ENCODE results near the gene MBNL2.

GRCh38 chr13:97239306-97239705, 17.2 kb downstream of the MBNL2 start:
- TF ChIP-seq, protein P1, sequence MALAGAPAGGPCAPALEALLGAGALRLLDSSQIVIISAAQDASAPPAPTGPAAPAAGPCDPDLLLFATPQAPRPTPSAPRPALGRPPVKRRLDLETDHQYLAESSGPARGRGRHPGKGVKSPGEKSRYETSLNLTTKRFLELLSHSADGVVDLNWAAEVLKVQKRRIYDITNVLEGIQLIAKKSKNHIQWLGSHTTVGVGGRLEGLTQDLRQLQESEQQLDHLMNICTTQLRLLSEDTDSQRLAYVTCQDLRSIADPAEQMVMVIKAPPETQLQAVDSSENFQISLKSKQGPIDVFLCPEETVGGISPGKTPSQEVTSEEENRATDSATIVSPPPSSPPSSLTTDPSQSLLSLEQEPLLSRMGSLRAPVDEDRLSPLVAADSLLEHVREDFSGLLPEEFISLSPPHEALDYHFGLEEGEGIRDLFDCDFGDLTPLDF (CRISPR knock-in tag; IDR thresholded peaks at IDR 0.05), result no peak
- TF ChIP-seq, protein P2, sequence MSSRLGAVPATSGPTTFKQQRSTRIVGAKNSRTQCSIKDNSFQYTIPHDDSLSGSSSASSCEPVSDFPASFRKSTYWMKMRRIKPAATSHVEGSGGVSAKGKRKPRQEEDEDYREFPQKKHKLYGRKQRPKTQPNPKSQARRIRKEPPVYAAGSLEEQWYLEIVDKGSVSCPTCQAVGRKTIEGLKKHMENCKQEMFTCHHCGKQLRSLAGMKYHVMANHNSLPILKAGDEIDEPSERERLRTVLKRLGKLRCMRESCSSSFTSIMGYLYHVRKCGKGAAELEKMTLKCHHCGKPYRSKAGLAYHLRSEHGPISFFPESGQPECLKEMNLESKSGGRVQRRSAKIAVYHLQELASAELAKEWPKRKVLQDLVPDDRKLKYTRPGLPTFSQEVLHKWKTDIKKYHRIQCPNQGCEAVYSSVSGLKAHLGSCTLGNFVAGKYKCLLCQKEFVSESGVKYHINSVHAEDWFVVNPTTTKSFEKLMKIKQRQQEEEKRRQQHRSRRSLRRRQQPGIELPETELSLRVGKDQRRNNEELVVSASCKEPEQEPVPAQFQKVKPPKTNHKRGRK (CRISPR knock-in tag; IDR thresholded peaks at IDR 0.05; ENCODE audit: borderline replicate concordance), result no peak
- TF ChIP-seq ESRRA (CRISPR knock-in tag; IDR thresholded peaks at IDR 0.05; ENCODE audit: borderline replicate concordance) (no peak), FOXK1 (CRISPR knock-in tag; IDR thresholded peaks at IDR 0.05) (no peak), ARID4B (CRISPR knock-in tag; IDR thresholded peaks at IDR 0.05; ENCODE audit: borderline replicate concordance) (no peak), ATF6 (CRISPR knock-in tag; IDR thresholded peaks at IDR 0.05) (no peak), ZNF232 (CRISPR knock-in tag; IDR thresholded peaks at IDR 0.05) (no peak)
- TF ChIP-seq, protein P3, sequence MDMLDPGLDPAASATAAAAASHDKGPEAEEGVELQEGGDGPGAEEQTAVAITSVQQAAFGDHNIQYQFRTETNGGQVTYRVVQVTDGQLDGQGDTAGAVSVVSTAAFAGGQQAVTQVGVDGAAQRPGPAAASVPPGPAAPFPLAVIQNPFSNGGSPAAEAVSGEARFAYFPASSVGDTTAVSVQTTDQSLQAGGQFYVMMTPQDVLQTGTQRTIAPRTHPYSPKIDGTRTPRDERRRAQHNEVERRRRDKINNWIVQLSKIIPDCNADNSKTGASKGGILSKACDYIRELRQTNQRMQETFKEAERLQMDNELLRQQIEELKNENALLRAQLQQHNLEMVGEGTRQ (CRISPR knock-in tag; IDR thresholded peaks at IDR 0.05), result no peak
- TF ChIP-seq, protein P4, sequence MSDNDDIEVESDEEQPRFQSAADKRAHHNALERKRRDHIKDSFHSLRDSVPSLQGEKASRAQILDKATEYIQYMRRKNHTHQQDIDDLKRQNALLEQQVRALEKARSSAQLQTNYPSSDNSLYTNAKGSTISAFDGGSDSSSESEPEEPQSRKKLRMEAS (CRISPR knock-in tag; IDR thresholded peaks at IDR 0.05), result no peak
